ENCODE measurements around the gene CNOT9. TPM values are rescaled to one million over a fixed set of nuclear protein-coding genes. Genes with fewer than 3 reads are reported as not detected.

The CNOT9 gene
- total and polyA plus RNA-seq, 2 donors (not counting 1 experiment from before 2014, with no cell fraction given): 28.0 to 54.5 TPM

GRCh38 chr2:218642786-218643185, 74.1 kb downstream of the CNOT9 start:
- intact Hi-C loops (cut with micrococcal nuclease): no loop called here
- Mint-ChIP-seq H3K9me3 (ENCODE audit: insufficient read depth) (no peaks in the 10 kb centered on the region), H3K27me3 (no peaks in the 10 kb centered on the region), H3K4me3 (no peak overlapping the region), H3K27ac (no peak overlapping the region), H3K4me1 (peaks cover 3% of the 10 kb centered on the region)
- no peak for TF ChIP-seq CTCF (IDR thresholded peaks at IDR 0.05)
- no peak for TF ChIP-seq EZH2 (IDR thresholded peaks at IDR 0.05; ENCODE audit: borderline replicate concordance, insufficient read depth, low read depth, low read length, poor library complexity, severe bottlenecking)
- Histone ChIP-seq H3K4me2 (replicated peaks; ENCODE audit: low read depth, low read length, poor library complexity, severe bottlenecking) (no peak overlapping the region), H3K9ac (ENCODE audit: low read length) (no peak overlapping the region), H3K36me3 (replicated peaks in 1 of 2; ENCODE audit: control extremely low read depth in 1 of 2, control insufficient read depth in 1 of 2, extremely low read depth in 1 of 2, insufficient read depth in 2 of 2, low read length in 1 of 2) (peaks cover 19 to 78% of the 10 kb centered on the region in 2 experiments), H3K27ac (ENCODE audit: low read length in 2 of 2) (no peak overlapping the region), H2AFZ (ENCODE audit: insufficient read depth, low read depth, low read length, poor library complexity, severe bottlenecking) (no peak overlapping the region), H3K4me3 (ENCODE audit: control extremely low read depth in 1 of 5, extremely low read depth in 1 of 5, insufficient read depth in 1 of 5, low read depth in 2 of 5, low read length in 4 of 5) (no peak overlapping the region), H3K27me3 (replicated peaks in 1 of 4; ENCODE audit: control extremely low read depth in 1 of 4, control insufficient read depth in 3 of 4, insufficient read depth in 4 of 4, low read length in 3 of 4) (no peaks in the 10 kb centered on the region), H4K20me1 (ENCODE audit: control insufficient read depth, insufficient read depth, low read length, poor library complexity, severe bottlenecking) (peaks cover 4% of the 10 kb centered on the region), H3K4me1 (ENCODE audit: control insufficient read depth in 2 of 2, insufficient read depth in 2 of 2, low read length in 2 of 2) (no peaks in the 10 kb centered on the region), H3K9me3 (ENCODE audit: control extremely low read depth in 1 of 3, control insufficient read depth in 2 of 3, insufficient read depth in 1 of 3, low read length in 2 of 3) (no peaks in the 10 kb centered on the region), H3K79me2 (ENCODE audit: control insufficient read depth, insufficient read depth, low read length) (peaks cover 16% of the 10 kb centered on the region)
- DNase-seq: no peak
- POLR2A ChIA-PET: interaction anchor here (0.7 kb wide), 1 partner anchor 17 kb away, joined by 3 read pairs; no protein-coding TSS in a partner anchor
- ATAC-seq (ENCODE audit: low read depth): no peak
- 96% methylated on average over 17 of the region's 17 CpGs for WGBS (ENCODE audit: insufficient coverage)
- CTCF ChIA-PET: no interaction called here

GRCh38 chr2:218643751-218644310, 75.2 kb downstream of the CNOT9 start:
- no peak for TF ChIP-seq EZH2 (IDR thresholded peaks at IDR 0.05; ENCODE audit: borderline replicate concordance, insufficient read depth, low read depth, low read length, poor library complexity, severe bottlenecking)
- Mint-ChIP-seq H3K9me3 (ENCODE audit: insufficient read depth) (no peaks in the 10 kb centered on the region), H3K27ac (no peak overlapping the region), H3K27me3 (no peaks in the 10 kb centered on the region), H3K4me3 (no peak overlapping the region), H3K4me1 (peaks cover 6% of the 10 kb centered on the region)
- Histone ChIP-seq H3K4me1 (ENCODE audit: control insufficient read depth in 2 of 2, insufficient read depth in 2 of 2, low read length in 2 of 2) (peaks cover 3 to 5% of the 10 kb centered on the region in 2 donors), H3K36me3 (replicated peaks in 1 of 2; ENCODE audit: control extremely low read depth in 1 of 2, control insufficient read depth in 1 of 2, extremely low read depth in 1 of 2, insufficient read depth in 2 of 2, low read length in 1 of 2) (peaks cover 27 to 78% of the 10 kb centered on the region in 2 experiments), H3K79me2 (ENCODE audit: control insufficient read depth, insufficient read depth, low read length) (peaks cover 21% of the 10 kb centered on the region), H3K27me3 (replicated peaks in 1 of 4; ENCODE audit: control extremely low read depth in 1 of 4, control insufficient read depth in 3 of 4, insufficient read depth in 4 of 4, low read length in 3 of 4) (no peaks in the 10 kb centered on the region), H3K9ac (ENCODE audit: low read length) (no peak overlapping the region), H3K4me2 (replicated peaks; ENCODE audit: low read depth, low read length, poor library complexity, severe bottlenecking) (no peak overlapping the region), H4K20me1 (ENCODE audit: control insufficient read depth, insufficient read depth, low read length, poor library complexity, severe bottlenecking) (peaks cover 12% of the 10 kb centered on the region), H2AFZ (ENCODE audit: insufficient read depth, low read depth, low read length, poor library complexity, severe bottlenecking) (no peak overlapping the region), H3K27ac (ENCODE audit: low read length in 2 of 2) (no peak overlapping the region), H3K9me3 (ENCODE audit: control extremely low read depth in 1 of 3, control insufficient read depth in 2 of 3, insufficient read depth in 1 of 3, low read length in 2 of 3) (no peaks in the 10 kb centered on the region), H3K4me3 (ENCODE audit: control extremely low read depth in 1 of 5, extremely low read depth in 1 of 5, insufficient read depth in 1 of 5, low read depth in 2 of 5, low read length in 4 of 5) (no peak overlapping the region)
- POLR2A ChIA-PET: no interaction called here
- CTCF ChIA-PET: no interaction called here
- no peak for ATAC-seq (ENCODE audit: low read depth)
- no peak for DNase-seq
- intact Hi-C loops (cut with micrococcal nuclease): no loop called here
- 98% methylated on average over 7 of the region's 10 CpGs for WGBS (ENCODE audit: insufficient coverage)
